HCT116 (cell line): Measurements from ENCODE around the gene TIGD3. TPM values are rescaled to one million over a fixed set of nuclear protein-coding genes. Genes with fewer than 3 reads are reported as not detected.

Experiments used
- ATAC-seq: fragments of 200-7000 bp; cut with Tn5 transposase; 2 replicates; pipeline ENCODE4 v1.9.1; 2020; ENCODE audit warnings: mild to moderate bottlenecking, moderate library complexity
- BruUV-seq: library from RNA; stranded (reverse); fragments of 400-500 nt; replicated peaks from 2 replicates; lab custom pipeline; 2021; lab: Mats Ljungman, UMichigan
- CTCF ChIA-PET: fragments of 300-600 bp; sonication (Branson Sonifier 250); formaldehyde crosslinking; loops from one replicate; lab custom pipeline; 2021; ENCODE audit warnings: antibody characterized with exemption; lab: Charles Lee
- POLR2A ChIA-PET: fragments of 300-600, 350-600 bp; sonication (Branson Sonifier 250); formaldehyde crosslinking; loops from one replicate; lab custom pipeline; 2021; ENCODE audit warnings: antibody characterized with exemption; lab: Charles Lee
- RAD21 ChIA-PET, 2 experiments: fragments of 300-600 bp; sonication (Branson Sonifier 250); formaldehyde crosslinking; loops; one replicate each; lab custom pipeline; 2023; ENCODE audit warnings: low total read pairs in 2 of 2; ENCODE audit not compliant: uncharacterized antibody in 2 of 2, unreplicated experiment in 2 of 2, low non-redundant PET in 1 of 2; lab: Charles Lee
- DNase-seq: peaks from one replicate; pipeline ENCODE4 v3.0.0-alpha.2; 2010; ENCODE audit warnings: low read depth, low spot score
- H2AFZ ChIP-seq: fragments of 200-600 bp; shearing (Covaris generic), sonication (generic); 2 replicates; pipeline ENCODE4 v1.6.1; 2017; ENCODE audit warnings: low read depth, mixed run types, mixed read lengths, antibody characterized with exemption, low read length; ENCODE audit not compliant: poor library complexity, severe bottlenecking
- H3K27ac ChIP-seq: 2 replicates; pipeline ENCODE4 v1.5.1; 2012; ENCODE audit warnings: low read depth, low read length
- H3K27me3 ChIP-seq: fragments of 200-600 bp; sonication (generic); 2 replicates; pipeline ENCODE4 v1.6.1; 2016; ENCODE audit warnings: mixed run types, low read length, mixed read lengths; ENCODE audit not compliant: insufficient read depth
- H3K36me3 ChIP-seq, 2 experiments: fragments of 200-500 bp in 1 of 2; fragments of 200-600 bp in 1 of 2; sonication (Bioruptor generic) in 1 of 2; sonication (generic) in 1 of 2; 2 replicates each; pipeline versions ENCODE4 v1.5.1 to v1.6.1; 2014 to 2016; ENCODE audit warnings: low read length in 2 of 2, inconsistent platforms in 1 of 2, mixed read lengths in 1 of 2, mixed run types in 1 of 2; ENCODE audit not compliant: insufficient read depth in 2 of 2, control insufficient read depth in 1 of 2
- H3K4me1 ChIP-seq, 2 experiments: fragments of 200-600 bp in 1 of 2; sonication (generic) in 1 of 2; 2 replicates each; pipeline versions ENCODE4 v1.5.1 to v1.6.1; 2012 to 2017; ENCODE audit warnings: low read length in 2 of 2, inconsistent platforms in 1 of 2, mild to moderate bottlenecking in 1 of 2, mixed read lengths in 1 of 2, mixed run types in 1 of 2, moderate library complexity in 1 of 2; ENCODE audit not compliant: insufficient read depth in 2 of 2, control insufficient read depth in 1 of 2
- H3K4me2 ChIP-seq: fragments of 200-600 bp; sonication (generic); 2 replicates; pipeline ENCODE4 v1.6.1; 2017; ENCODE audit warnings: mixed run types, low read length, mixed read lengths
- H3K4me3 ChIP-seq, 2 experiments: fragments of 200-600 bp in 1 of 2; sonication (generic) in 1 of 2; replicated peaks in 1 of 2; 2 replicates each; pipeline ENCODE4 v1.5.1; 2011 to 2016; ENCODE audit warnings: low read length in 2 of 2, control low read depth in 1 of 2, low read depth in 1 of 2, mild to moderate bottlenecking in 1 of 2, mixed read lengths in 1 of 2, mixed run types in 1 of 2
- H3K79me2 ChIP-seq: fragments of 200-600 bp; sonication (generic); 2 replicates; pipeline ENCODE4 v1.6.1; 2017; ENCODE audit warnings: mild to moderate bottlenecking, mixed run types, low read length, moderate library complexity, mixed read lengths; ENCODE audit not compliant: insufficient read depth
- H3K9ac ChIP-seq: fragments of 200-600 bp; sonication (generic); 2 replicates; pipeline ENCODE4 v1.6.1; 2016; ENCODE audit warnings: low read length, mixed read lengths
- H3K9me2 ChIP-seq: fragments of 200-600 bp; sonication (generic), shearing (Covaris generic); 2 replicates; pipeline ENCODE4 v1.6.1; 2017; ENCODE audit warnings: mixed run types, mild to moderate bottlenecking, moderate library complexity; ENCODE audit not compliant: insufficient read depth
- H3K9me3 ChIP-seq, 2 experiments: fragments of 200-500 bp in 1 of 2; fragments of 200-600 bp in 1 of 2; sonication (Bioruptor generic) in 1 of 2; sonication (generic) in 1 of 2; 2 replicates each; pipeline ENCODE4 v1.6.1; 2014 to 2017; ENCODE audit warnings: low read length in 2 of 2, mixed read lengths in 2 of 2, inconsistent platforms in 1 of 2, low read depth in 1 of 2, mild to moderate bottlenecking in 1 of 2, mixed run types in 1 of 2, moderate library complexity in 1 of 2; ENCODE audit not compliant: control insufficient read depth in 1 of 2, insufficient read depth in 1 of 2
- H4K20me1 ChIP-seq: fragments of 200-600 bp; sonication (generic), shearing (Covaris generic); 2 replicates; pipeline ENCODE4 v1.6.1; 2017; ENCODE audit warnings: mixed run types, mild to moderate bottlenecking, moderate library complexity; ENCODE audit not compliant: insufficient read depth
- CBX3 ChIP-seq: IDR thresholded peaks from 2 replicates; pipeline ENCODE4 v1.6.1; 2012; ENCODE audit warnings: low read depth
- CEBPB ChIP-seq: IDR thresholded peaks from 2 replicates; pipeline ENCODE4 v1.6.1; 2012; ENCODE audit warnings: low read depth
- ELF1 ChIP-seq: IDR thresholded peaks from 2 replicates; pipeline ENCODE4 v1.6.1; 2012; ENCODE audit warnings: low read depth, borderline replicate concordance
- JUND ChIP-seq: IDR thresholded peaks from 2 replicates; pipeline ENCODE4 v1.6.1; 2012
- POLR2AphosphoS5 ChIP-seq: IDR thresholded peaks from 2 replicates; pipeline ENCODE4 v1.6.1; 2011; ENCODE audit warnings: mild to moderate bottlenecking, low read depth, low read length, moderate library complexity
- SRF ChIP-seq: IDR thresholded peaks from 2 replicates; pipeline ENCODE4 v1.6.1; 2012; ENCODE audit warnings: low read depth
- ZFX ChIP-seq: fragments of 450-650 bp; IDR thresholded peaks from 2 replicates; pipeline ENCODE4 v1.6.1; 2017
- intact Hi-C: fragments of 100-400 bp; cut with micrococcal nuclease; formaldehyde crosslinking; loops from 2 replicates; pipeline ENCODE4 v1.10.0; 2022
- total RNA-seq: library from RNA; stranded (reverse); gene quantifications from one replicate; pipeline ENCODE4 v1.2.1, GENCODE V29; 2021; ENCODE audit not compliant: unreplicated experiment
- TF ChIP-seq, protein P1 (sequence below), 3 experiments: fragments of 200-600 bp in 1 of 3; sonication (generic) in 1 of 3; IDR thresholded peaks in 2 of 3; conservative IDR thresholded peaks in 1 of 3; 2 replicates each; pipeline ENCODE4 v1.5.1; 2012 to 2017; ENCODE audit warnings: low read depth in 2 of 3, low read length in 2 of 3, antibody characterized with exemption in 1 of 3, borderline replicate concordance in 1 of 3, control low read depth in 1 of 3, mild to moderate bottlenecking in 1 of 3, mixed read lengths in 1 of 3, mixed run types in 1 of 3, moderate library complexity in 1 of 3; ENCODE audit not compliant: insufficient read depth in 1 of 3
- TF ChIP-seq, protein P2 (sequence below): IDR thresholded peaks from 2 replicates; pipeline ENCODE4 v1.6.1; 2012
- TF ChIP-seq, protein P3 (sequence below): IDR thresholded peaks from 2 replicates; pipeline ENCODE4 v1.6.1; 2012

The TIGD3 gene
- total RNA-seq, 1 experiment from 2014 or later = 2.4 TPM

- TF ChIP-seq, protein P1, sequence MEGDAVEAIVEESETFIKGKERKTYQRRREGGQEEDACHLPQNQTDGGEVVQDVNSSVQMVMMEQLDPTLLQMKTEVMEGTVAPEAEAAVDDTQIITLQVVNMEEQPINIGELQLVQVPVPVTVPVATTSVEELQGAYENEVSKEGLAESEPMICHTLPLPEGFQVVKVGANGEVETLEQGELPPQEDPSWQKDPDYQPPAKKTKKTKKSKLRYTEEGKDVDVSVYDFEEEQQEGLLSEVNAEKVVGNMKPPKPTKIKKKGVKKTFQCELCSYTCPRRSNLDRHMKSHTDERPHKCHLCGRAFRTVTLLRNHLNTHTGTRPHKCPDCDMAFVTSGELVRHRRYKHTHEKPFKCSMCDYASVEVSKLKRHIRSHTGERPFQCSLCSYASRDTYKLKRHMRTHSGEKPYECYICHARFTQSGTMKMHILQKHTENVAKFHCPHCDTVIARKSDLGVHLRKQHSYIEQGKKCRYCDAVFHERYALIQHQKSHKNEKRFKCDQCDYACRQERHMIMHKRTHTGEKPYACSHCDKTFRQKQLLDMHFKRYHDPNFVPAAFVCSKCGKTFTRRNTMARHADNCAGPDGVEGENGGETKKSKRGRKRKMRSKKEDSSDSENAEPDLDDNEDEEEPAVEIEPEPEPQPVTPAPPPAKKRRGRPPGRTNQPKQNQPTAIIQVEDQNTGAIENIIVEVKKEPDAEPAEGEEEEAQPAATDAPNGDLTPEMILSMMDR (IDR thresholded peaks at IDR 0.05 in 2 of 3, conservative IDR thresholded peaks at IDR 0.05 in 1 of 3; ENCODE audit: borderline replicate concordance in 1 of 3, insufficient read depth in 1 of 3, low read depth in 2 of 3, low read length in 2 of 3) = no peak
- TF ChIP-seq SRF = no peak
- TF ChIP-seq JUND = no peak
- no peak for TF ChIP-seq CBX3
- TF ChIP-seq ELF1 = no peak
- TF ChIP-seq POLR2AphosphoS5 = no peak
- TF ChIP-seq, protein P2, sequence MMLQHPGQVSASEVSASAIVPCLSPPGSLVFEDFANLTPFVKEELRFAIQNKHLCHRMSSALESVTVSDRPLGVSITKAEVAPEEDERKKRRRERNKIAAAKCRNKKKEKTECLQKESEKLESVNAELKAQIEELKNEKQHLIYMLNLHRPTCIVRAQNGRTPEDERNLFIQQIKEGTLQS = no peak
- no peak for TF ChIP-seq CEBPB
- TF ChIP-seq, protein P3, sequence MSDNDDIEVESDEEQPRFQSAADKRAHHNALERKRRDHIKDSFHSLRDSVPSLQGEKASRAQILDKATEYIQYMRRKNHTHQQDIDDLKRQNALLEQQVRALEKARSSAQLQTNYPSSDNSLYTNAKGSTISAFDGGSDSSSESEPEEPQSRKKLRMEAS = no peak
Measured at GRCh38 chr11:65357856-65358356, 3.4 kb downstream of the TIGD3 start (continued).

- H3K27ac ChIP-seq = no peak overlapping the region
- no peaks in the 10 kb centered on the region for H3K9me3 ChIP-seq
- no peaks in the 10 kb centered on the region for H3K79me2 ChIP-seq
- H3K4me2 ChIP-seq = no peak overlapping the region
- ATAC-seq = no peak
- BruUV-seq = no TSS peak
- no peak overlapping the region for H3K4me3 ChIP-seq
- RAD21 ChIA-PET = no interaction called here
- TF ChIP-seq, protein P3 = no peak
- TF ChIP-seq ZFX (no peak), JUND (no peak)
- TF ChIP-seq, all 23 proteins: peak for 0
- Histone ChIP-seq H4K20me1 (no peaks in the 10 kb centered on the region), H3K9ac (no peak overlapping the region), H3K4me1 (peaks cover 6 to 15% of the 10 kb centered on the region in 2 experiments; a peak in 3 of 4 replicates), H3K27me3 (no peaks in the 10 kb centered on the region), H3K9me2 (no peaks in the 10 kb centered on the region), H3K36me3 (no peaks in the 10 kb centered on the region), H2AFZ (no peak overlapping the region)
- ChIA-PET POLR2A (no interaction called here), CTCF (no interaction called here)
- no peak for DNase-seq
- intact Hi-C loops = no loop called here
Measured at GRCh38 chr11:65362320-65362931, 7.9 kb downstream of the TIGD3 start.
